Neural progenitor cell (in vitro differentiated cells): ENCODE results near the gene NELL2. TPM values are rescaled to one million over a fixed set of nuclear protein-coding genes. Genes with fewer than 3 reads are reported as not detected.

Source experiments
- DNase-seq: peaks from one replicate; pipeline ENCODE4 v3.0.0-alpha.2; 2016; ENCODE audit warnings: low spot score
- H2AFZ ChIP-seq: fragments of 200-600 bp; sonication (generic); replicated peaks from 2 replicates; pipeline ENCODE4 v1.6.1; 2016; ENCODE audit warnings: antibody characterized with exemption
- H3F3A ChIP-seq: fragments of 200-600 bp; sonication (generic); 2 replicates; pipeline ENCODE4 v1.6.1; 2016; ENCODE audit warnings: antibody characterized with exemption, low read depth
- H3K27ac ChIP-seq: fragments of 200-600 bp; sonication (generic); 2 replicates; pipeline ENCODE4 v1.5.1; 2016; ENCODE audit warnings: mild to moderate bottlenecking
- H3K27me3 ChIP-seq: fragments of 200-600 bp; sonication (generic); 2 replicates; pipeline ENCODE4 v1.6.1; 2016; ENCODE audit warnings: mild to moderate bottlenecking, moderate library complexity
- H3K36me3 ChIP-seq: fragments of 200-600 bp; sonication (generic); 2 replicates; pipeline ENCODE4 v1.5.1; 2016
- H3K4me1 ChIP-seq: fragments of 200-600 bp; sonication (generic); 2 replicates; pipeline ENCODE4 v1.6.1; 2016; ENCODE audit warnings: mixed run types
- H3K4me2 ChIP-seq: fragments of 200-600 bp; sonication (generic); 2 replicates; pipeline ENCODE4 v1.6.1; 2016
- H3K4me3 ChIP-seq: fragments of 200-600 bp; sonication (generic); 2 replicates; pipeline ENCODE4 v1.5.1; 2016
- H3K79me2 ChIP-seq: fragments of 200-600 bp; sonication (generic); 2 replicates; pipeline ENCODE4 v1.6.1; 2016; ENCODE audit warnings: low read depth
- H3K9ac ChIP-seq: fragments of 200-600 bp; sonication (generic); 2 replicates; pipeline ENCODE4 v1.6.1; 2016
- H3K9me3 ChIP-seq: fragments of 200-600 bp; sonication (generic); 2 replicates; pipeline ENCODE4 v1.5.1; 2016; ENCODE audit warnings: low read depth
- H4K20me1 ChIP-seq: fragments of 200-600 bp; sonication (generic); 2 replicates; pipeline ENCODE4 v1.6.1; 2016; ENCODE audit warnings: low read depth
- H3K27ac Mint-ChIP-seq: 3 replicates; pipeline ENCODE4 v1.8.0; 2021; ENCODE audit warnings: mixed read lengths
- H3K27me3 Mint-ChIP-seq: 2 replicates; pipeline ENCODE4 v1.8.0; 2022; ENCODE audit warnings: low read depth, mild to moderate bottlenecking, inconsistent platforms, moderate library complexity, mixed read lengths; ENCODE audit not compliant: insufficient read depth
- H3K36me3 Mint-ChIP-seq: 3 replicates; pipeline ENCODE4 v1.8.0; 2021; ENCODE audit warnings: mixed read lengths
- H3K4me1 Mint-ChIP-seq: 3 replicates; pipeline ENCODE4 v1.8.0; 2021; ENCODE audit warnings: mixed read lengths
- H3K4me3 Mint-ChIP-seq: 3 replicates; pipeline ENCODE4 v1.8.0; 2021; ENCODE audit warnings: mild to moderate bottlenecking, moderate library complexity, mixed read lengths
- H3K9me3 Mint-ChIP-seq: 3 replicates; pipeline ENCODE4 v1.8.0; 2020; ENCODE audit warnings: mixed read lengths
- CTCF ChIP-seq: fragments of 200-600 bp; sonication (generic); IDR thresholded peaks from 2 replicates; pipeline ENCODE4 v1.5.1; 2017; ENCODE audit warnings: antibody characterized with exemption, mild to moderate bottlenecking
- EZH2 ChIP-seq: fragments of 200-600 bp; sonication (generic); IDR thresholded peaks from 2 replicates; pipeline ENCODE4 v1.6.1; 2017; ENCODE audit warnings: antibody characterized with exemption, mild to moderate bottlenecking, moderate library complexity
- EZH2phosphoT487 ChIP-seq: fragments of 200-600 bp; sonication (generic); IDR thresholded peaks from 2 replicates; pipeline ENCODE4 v1.6.1; 2017; ENCODE audit warnings: antibody characterized with exemption
- total RNA-seq: library from RNA; depleted of rRNA; stranded (reverse); fragments of >200 nt; gene quantifications from 2 replicates; pipeline ENCODE4 v1.2.3, GENCODE V29; 2015; ENCODE audit warnings: low replicate concordance

NELL2 gene
- total RNA-seq, 1 donor from 2014 or later = 398 TPM

GRCh38 chr12:44503329-44503728 is 372.8 kb downstream of the NELL2 start:
- TF ChIP-seq EZH2 = no peak
- no peak for TF ChIP-seq EZH2phosphoT487
- TF ChIP-seq CTCF = no peak
- Histone ChIP-seq H3K4me1 (no peaks in the 10 kb centered on the region), H3K4me3 (no peak overlapping the region), H4K20me1 (no peaks in the 10 kb centered on the region), H2AFZ (no peak overlapping the region), H3K27ac (no peak overlapping the region), H3F3A (no peaks in the 10 kb centered on the region), H3K9me3 (no peaks in the 10 kb centered on the region), H3K79me2 (no peaks in the 10 kb centered on the region), H3K36me3 (no peaks in the 10 kb centered on the region), H3K4me2 (no peak overlapping the region), H3K9ac (no peak overlapping the region), H3K27me3 (no peaks in the 10 kb centered on the region)
- peaks cover 17% of the 10 kb centered on the region for H3K36me3 Mint-ChIP-seq
- H3K4me1 Mint-ChIP-seq = peaks cover 16% of the 10 kb centered on the region
- peaks cover 13% of the 10 kb centered on the region for H3K9me3 Mint-ChIP-seq
- DNase-seq = no peak
- H3K4me3 Mint-ChIP-seq = no peak overlapping the region
- peaks cover 3% of the 10 kb centered on the region for H3K27me3 Mint-ChIP-seq
- no peak overlapping the region for H3K27ac Mint-ChIP-seq

GRCh38 chr12:44502681-44503080 is 373.4 kb downstream of the NELL2 start:
- no peak overlapping the region for H3K27ac ChIP-seq
- no peaks in the 10 kb centered on the region for H3K4me1 ChIP-seq
- no peak for DNase-seq
- H3K9me3 Mint-ChIP-seq = peaks cover 13% of the 10 kb centered on the region
- H3K36me3 Mint-ChIP-seq = peaks cover 13% of the 10 kb centered on the region
- TF ChIP-seq CTCF (no peak), EZH2 (no peak), EZH2phosphoT487 (no peak)
- H3K36me3 ChIP-seq = no peaks in the 10 kb centered on the region
- peaks cover 3% of the 10 kb centered on the region for H3K27me3 Mint-ChIP-seq
- H4K20me1 ChIP-seq = no peaks in the 10 kb centered on the region
- no peaks in the 10 kb centered on the region for H3K27me3 ChIP-seq
- no peak overlapping the region for H3K4me3 Mint-ChIP-seq
- no peak overlapping the region for H3K9ac ChIP-seq
- H3K79me2 ChIP-seq = no peaks in the 10 kb centered on the region
- H3K4me3 ChIP-seq = no peak overlapping the region
- H3K9me3 ChIP-seq = no peaks in the 10 kb centered on the region
- no peak overlapping the region for H3K4me2 ChIP-seq
- H3F3A ChIP-seq = no peaks in the 10 kb centered on the region
- H2AFZ ChIP-seq = no peak overlapping the region
- H3K4me1 Mint-ChIP-seq = peaks cover 12% of the 10 kb centered on the region
- no peak overlapping the region for H3K27ac Mint-ChIP-seq

- peaks cover 8% of the 10 kb centered on the region for H3K36me3 Mint-ChIP-seq
- TF ChIP-seq EZH2phosphoT487 = no peak
- no peak for TF ChIP-seq EZH2
- no peak for TF ChIP-seq CTCF
- H3F3A ChIP-seq = no peaks in the 10 kb centered on the region
- no peak overlapping the region for H3K4me3 ChIP-seq
- H3K4me3 Mint-ChIP-seq = no peak overlapping the region
- H3K9me3 Mint-ChIP-seq = peaks cover 15% of the 10 kb centered on the region
- H3K9me3 ChIP-seq = no peaks in the 10 kb centered on the region
- no peak for DNase-seq
- no peak overlapping the region for H3K27ac ChIP-seq
- H3K79me2 ChIP-seq = no peaks in the 10 kb centered on the region
- no peaks in the 10 kb centered on the region for H3K36me3 ChIP-seq
- H3K4me1 Mint-ChIP-seq = peaks cover under 1% of the 10 kb centered on the region
- H4K20me1 ChIP-seq = no peaks in the 10 kb centered on the region
- H3K4me1 ChIP-seq = peaks cover 7% of the 10 kb centered on the region
- H3K4me2 ChIP-seq = no peak overlapping the region
- no peak overlapping the region for H3K27ac Mint-ChIP-seq
- H2AFZ ChIP-seq = no peak overlapping the region
- no peak overlapping the region for H3K9ac ChIP-seq
- H3K27me3 ChIP-seq = no peaks in the 10 kb centered on the region
- peaks cover 4% of the 10 kb centered on the region for H3K27me3 Mint-ChIP-seq
Measured at GRCh38 chr12:44500423-44500822, 375.7 kb downstream of the NELL2 start.
